ENCODE results near the gene BAAT.
"Not testable (repeated sequence)": the region's sequence is repeated elsewhere in the genome, so short reads cannot be mapped to it uniquely, and the experiment has no call there.

Gene BAAT

GRCh38 chr9:101384873-101385536 lies at the start of gene BAAT:
Gene BAAT (minus strand): TSS chr9:101385006. CDS start chr9:101371404, 13,602 bp downstream.
- not testable (repeated sequence) for H3K4me3 Mint-ChIP-seq; H3K9me3 Mint-ChIP-seq; ATAC-seq; H3K27ac Mint-ChIP-seq; DNase-seq (ENCODE audit: low spot score in 2 of 2); H3K4me1 Mint-ChIP-seq
- peaks cover 27% of the 10 kb centered on the region for H3K36me3 Mint-ChIP-seq

- Mint-ChIP-seq H3K27ac (no peak overlapping the region), H3K9me3 (no peaks in the 10 kb centered on the region), H3K4me3 (no peak overlapping the region), H3K4me1 (no peaks in the 10 kb centered on the region), H3K36me3 (no peaks in the 10 kb centered on the region)
- DNase-seq (ENCODE audit: low spot score in 2 of 2) (no peak), ATAC-seq (no peak)
These were observed 48.4 kb upstream of the BAAT start for GRCh38 chr9:101433229-101433628.

- no peak overlapping the region for H3K4me3 Mint-ChIP-seq
- no peaks in the 10 kb centered on the region for H3K36me3 Mint-ChIP-seq
- ATAC-seq = no peak
- no peak overlapping the region for H3K27ac Mint-ChIP-seq
- H3K4me1 Mint-ChIP-seq = no peaks in the 10 kb centered on the region
- no peaks in the 10 kb centered on the region for H3K9me3 Mint-ChIP-seq
- DNase-seq (ENCODE audit: low spot score in 2 of 2) = no peak
These were observed 47.9 kb upstream of the BAAT start for GRCh38 chr9:101432740-101433139.

- ATAC-seq = no peak
- Mint-ChIP-seq H3K4me1 (no peaks in the 10 kb centered on the region), H3K9me3 (no peaks in the 10 kb centered on the region), H3K4me3 (no peak overlapping the region), H3K27ac (no peak overlapping the region), H3K36me3 (no peaks in the 10 kb centered on the region)
- DNase-seq (ENCODE audit: low spot score in 2 of 2) = no peak
These were observed 47.4 kb upstream of the BAAT start for GRCh38 chr9:101432171-101432570.

- ATAC-seq = no peak
- Mint-ChIP-seq H3K27ac (no peak overlapping the region), H3K36me3 (no peaks in the 10 kb centered on the region)
These were observed 44.9 kb upstream of the BAAT start for GRCh38 chr9:101429736-101430135.

GRCh38 chr9:101428909-101429308 lies 44.1 kb upstream of the BAAT start:
- Mint-ChIP-seq H3K27ac (no peak overlapping the region), H3K9me3 (peaks cover 4% of the 10 kb centered on the region), H3K4me3 (no peak overlapping the region), H3K4me1 (no peaks in the 10 kb centered on the region), H3K36me3 (no peaks in the 10 kb centered on the region)
- ATAC-seq (no peak), DNase-seq (ENCODE audit: low spot score in 2 of 2) (no peak)

More at GRCh38 chr9:101429736-101430135, 44.9 kb upstream of the BAAT start:
- no peaks in the 10 kb centered on the region for H3K9me3 Mint-ChIP-seq
- H3K4me1 Mint-ChIP-seq = no peaks in the 10 kb centered on the region
- DNase-seq (ENCODE audit: low spot score in 2 of 2) = no peak
- no peak overlapping the region for H3K4me3 Mint-ChIP-seq

- Mint-ChIP-seq H3K9me3 (peaks cover 10% of the 10 kb centered on the region), H3K27ac (no peak overlapping the region), H3K4me3 (no peak overlapping the region), H3K4me1 (no peaks in the 10 kb centered on the region), H3K36me3 (no peaks in the 10 kb centered on the region)
- DNase-seq (ENCODE audit: low spot score in 2 of 2) (no peak), ATAC-seq (no peak)
These were observed 43.3 kb upstream of the BAAT start for GRCh38 chr9:101427957-101428655.

- Mint-ChIP-seq H3K9me3 (peaks cover 11% of the 10 kb centered on the region), H3K27ac (no peak overlapping the region), H3K4me1 (no peaks in the 10 kb centered on the region), H3K4me3 (no peak overlapping the region), H3K36me3 (no peaks in the 10 kb centered on the region)
- ATAC-seq = no peak
- no peak for DNase-seq (ENCODE audit: low spot score in 2 of 2)
These were observed 42.6 kb upstream of the BAAT start for GRCh38 chr9:101427358-101427757.

GRCh38 chr9:101421653-101422065 lies 36.9 kb upstream of the BAAT start:
- Mint-ChIP-seq H3K4me3 (no peak overlapping the region), H3K36me3 (no peaks in the 10 kb centered on the region), H3K27ac (no peak overlapping the region), H3K4me1 (no peaks in the 10 kb centered on the region), H3K9me3 (peaks cover 24% of the 10 kb centered on the region)
- ATAC-seq (no peak), DNase-seq (ENCODE audit: low spot score in 2 of 2) (no peak)

- Mint-ChIP-seq H3K9me3 (peaks cover 24% of the 10 kb centered on the region), H3K4me3 (no peak overlapping the region), H3K4me1 (no peaks in the 10 kb centered on the region), H3K36me3 (no peaks in the 10 kb centered on the region), H3K27ac (no peak overlapping the region)
- no peak for DNase-seq (ENCODE audit: low spot score in 2 of 2)
- no peak for ATAC-seq
These were observed 35.1 kb upstream of the BAAT start for GRCh38 chr9:101419863-101420262.

- no peaks in the 10 kb centered on the region for H3K4me1 Mint-ChIP-seq
- DNase-seq (ENCODE audit: low spot score in 2 of 2) (no peak), ATAC-seq (no peak)
- no peak overlapping the region for H3K4me3 Mint-ChIP-seq
- H3K36me3 Mint-ChIP-seq = peaks cover under 1% of the 10 kb centered on the region
- H3K27ac Mint-ChIP-seq = no peak overlapping the region
- peaks cover 28% of the 10 kb centered on the region for H3K9me3 Mint-ChIP-seq
These were observed 34.0 kb upstream of the BAAT start for GRCh38 chr9:101418518-101419430.

GRCh38 chr9:101417977-101418376 lies 33.2 kb upstream of the BAAT start:
- ATAC-seq (no peak), DNase-seq (ENCODE audit: low spot score in 2 of 2) (no peak)
- no peak overlapping the region for H3K4me3 Mint-ChIP-seq
- peaks cover 5% of the 10 kb centered on the region for H3K36me3 Mint-ChIP-seq
- H3K4me1 Mint-ChIP-seq = no peaks in the 10 kb centered on the region
- H3K9me3 Mint-ChIP-seq = peaks cover 29% of the 10 kb centered on the region
- no peak overlapping the region for H3K27ac Mint-ChIP-seq

- no peak for ATAC-seq
- Mint-ChIP-seq H3K4me1 (no peaks in the 10 kb centered on the region), H3K36me3 (peaks cover 5% of the 10 kb centered on the region), H3K4me3 (no peak overlapping the region), H3K27ac (no peak overlapping the region), H3K9me3 (peaks cover 34% of the 10 kb centered on the region)
- no peak for DNase-seq (ENCODE audit: low spot score in 2 of 2)
These were observed 32.6 kb upstream of the BAAT start for GRCh38 chr9:101417389-101417788.

GRCh38 chr9:101415578-101415977 lies 30.8 kb upstream of the BAAT start:
- Mint-ChIP-seq H3K27ac (no peak overlapping the region), H3K4me3 (no peak overlapping the region), H3K9me3 (peaks cover 38% of the 10 kb centered on the region), H3K4me1 (no peaks in the 10 kb centered on the region), H3K36me3 (peaks cover 5% of the 10 kb centered on the region)
- ATAC-seq = no peak
- DNase-seq (ENCODE audit: low spot score in 2 of 2) = no peak

GRCh38 chr9:101414839-101415238 lies 30.0 kb upstream of the BAAT start:
- Mint-ChIP-seq H3K4me1 (no peaks in the 10 kb centered on the region), H3K27ac (no peak overlapping the region), H3K36me3 (peaks cover 5% of the 10 kb centered on the region), H3K4me3 (no peak overlapping the region), H3K9me3 (peaks cover 38% of the 10 kb centered on the region)
- no peak for ATAC-seq
- no peak for DNase-seq (ENCODE audit: low spot score in 2 of 2)

All from stimulated activated effector memory CD8-positive, alpha-beta T cell treated with anti-CD3 and anti-CD28 coated beads, Interleukin-12 subunit alpha, Interleukin-12 subunit beta, amount 100 ng/mL, for 72 hours (primary cell).